ENCODE measurements around the gene TMEM45B. TPM values are rescaled to one million over a fixed set of nuclear protein-coding genes. Genes with fewer than 3 reads are reported as not detected.

The TMEM45B gene
- total and polyA plus RNA-seq, 2 of the 13 experiments (the other 11 are each of a cell fraction or from before 2014, with no cell fraction given): 29.1 to 181 TPM

- no peak for TF ChIP-seq ZNF101 (CRISPR knock-in tag; IDR thresholded peaks at IDR 0.05; ENCODE audit: borderline replicate concordance, low read depth)
- TF ChIP-seq ATF3 (CRISPR knock-in tag; IDR thresholded peaks at IDR 0.05): no peak
- no peak for TF ChIP-seq KDM1A (CRISPR knock-in tag; IDR thresholded peaks at IDR 0.05)
- TF ChIP-seq MLXIP (CRISPR knock-in tag; IDR thresholded peaks at IDR 0.05; ENCODE audit: borderline replicate concordance): no peak
- no peak for TF ChIP-seq NR2F1 (CRISPR knock-in tag; IDR thresholded peaks at IDR 0.05)
- TF ChIP-seq ZBTB10 (CRISPR knock-in tag; IDR thresholded peaks at IDR 0.05; ENCODE audit: borderline replicate concordance): no peak
- no peak for TF ChIP-seq ZNF446 (CRISPR knock-in tag; IDR thresholded peaks at IDR 0.05)
- TF ChIP-seq ZNF547 (CRISPR knock-in tag; IDR thresholded peaks at IDR 0.05): 0 out of 2 replicates have a peak, but pooled peaks have one; percentile 21
- TF ChIP-seq ZNF160 (CRISPR knock-in tag; IDR thresholded peaks at IDR 0.05): no peak
- TF ChIP-seq ZNF563 (CRISPR knock-in tag; IDR thresholded peaks at IDR 0.05): peak; percentile 23; the same call in 1 of the 2 replicates
- peak; percentile 87 for TF ChIP-seq ZFY (CRISPR knock-in tag; IDR thresholded peaks at IDR 0.05)
- no peak for TF ChIP-seq GLMP (CRISPR knock-in tag; IDR thresholded peaks at IDR 0.05; ENCODE audit: borderline replicate concordance)
- TF ChIP-seq THAP9 (CRISPR knock-in tag; IDR thresholded peaks at IDR 0.05; ENCODE audit: borderline replicate concordance): no peak
Observed at GRCh38 chr11:129895126-129896041, 79.7 kb downstream of the TMEM45B start, which contains the start of gene NFRKB (continued).
